ENCODE data around the gene GSN.

GSN gene

DNA sequence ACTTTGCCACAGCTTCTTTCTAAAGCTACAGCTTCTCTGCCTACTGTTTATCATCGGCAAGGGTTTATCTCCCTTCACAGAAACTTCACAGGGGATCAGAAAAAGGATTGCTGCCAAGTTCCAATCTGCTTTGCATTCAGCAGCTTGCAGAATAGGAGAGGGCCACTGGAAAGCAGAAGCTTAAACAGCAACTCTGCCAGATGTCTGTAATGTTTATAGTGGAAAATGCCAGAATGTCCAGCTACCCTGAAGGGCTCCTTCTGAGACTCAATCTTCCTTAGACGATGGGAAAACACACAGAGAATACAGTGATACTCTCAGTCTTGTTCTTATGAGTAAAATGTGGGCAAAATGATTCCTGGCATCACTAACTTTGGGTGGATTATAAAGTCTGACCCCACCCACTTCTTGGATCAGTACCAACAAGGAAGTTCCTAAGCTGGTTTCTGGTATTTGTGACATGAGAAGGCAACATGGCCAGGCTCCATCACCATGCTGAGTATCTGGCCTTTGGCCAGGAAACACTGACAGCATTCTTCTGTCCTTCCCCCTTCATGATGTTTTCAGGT lies 83.1 kb downstream of the GSN start:
- TF ChIP-seq, protein P1, sequence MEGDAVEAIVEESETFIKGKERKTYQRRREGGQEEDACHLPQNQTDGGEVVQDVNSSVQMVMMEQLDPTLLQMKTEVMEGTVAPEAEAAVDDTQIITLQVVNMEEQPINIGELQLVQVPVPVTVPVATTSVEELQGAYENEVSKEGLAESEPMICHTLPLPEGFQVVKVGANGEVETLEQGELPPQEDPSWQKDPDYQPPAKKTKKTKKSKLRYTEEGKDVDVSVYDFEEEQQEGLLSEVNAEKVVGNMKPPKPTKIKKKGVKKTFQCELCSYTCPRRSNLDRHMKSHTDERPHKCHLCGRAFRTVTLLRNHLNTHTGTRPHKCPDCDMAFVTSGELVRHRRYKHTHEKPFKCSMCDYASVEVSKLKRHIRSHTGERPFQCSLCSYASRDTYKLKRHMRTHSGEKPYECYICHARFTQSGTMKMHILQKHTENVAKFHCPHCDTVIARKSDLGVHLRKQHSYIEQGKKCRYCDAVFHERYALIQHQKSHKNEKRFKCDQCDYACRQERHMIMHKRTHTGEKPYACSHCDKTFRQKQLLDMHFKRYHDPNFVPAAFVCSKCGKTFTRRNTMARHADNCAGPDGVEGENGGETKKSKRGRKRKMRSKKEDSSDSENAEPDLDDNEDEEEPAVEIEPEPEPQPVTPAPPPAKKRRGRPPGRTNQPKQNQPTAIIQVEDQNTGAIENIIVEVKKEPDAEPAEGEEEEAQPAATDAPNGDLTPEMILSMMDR (IDR thresholded peaks at IDR 0.05): no peak
- no peak for TF ChIP-seq ZFX (IDR thresholded peaks at IDR 0.05; ENCODE audit: borderline replicate concordance)
- H3K27ac ChIP-seq: peak overlapping the region; percentile 19

DNA sequence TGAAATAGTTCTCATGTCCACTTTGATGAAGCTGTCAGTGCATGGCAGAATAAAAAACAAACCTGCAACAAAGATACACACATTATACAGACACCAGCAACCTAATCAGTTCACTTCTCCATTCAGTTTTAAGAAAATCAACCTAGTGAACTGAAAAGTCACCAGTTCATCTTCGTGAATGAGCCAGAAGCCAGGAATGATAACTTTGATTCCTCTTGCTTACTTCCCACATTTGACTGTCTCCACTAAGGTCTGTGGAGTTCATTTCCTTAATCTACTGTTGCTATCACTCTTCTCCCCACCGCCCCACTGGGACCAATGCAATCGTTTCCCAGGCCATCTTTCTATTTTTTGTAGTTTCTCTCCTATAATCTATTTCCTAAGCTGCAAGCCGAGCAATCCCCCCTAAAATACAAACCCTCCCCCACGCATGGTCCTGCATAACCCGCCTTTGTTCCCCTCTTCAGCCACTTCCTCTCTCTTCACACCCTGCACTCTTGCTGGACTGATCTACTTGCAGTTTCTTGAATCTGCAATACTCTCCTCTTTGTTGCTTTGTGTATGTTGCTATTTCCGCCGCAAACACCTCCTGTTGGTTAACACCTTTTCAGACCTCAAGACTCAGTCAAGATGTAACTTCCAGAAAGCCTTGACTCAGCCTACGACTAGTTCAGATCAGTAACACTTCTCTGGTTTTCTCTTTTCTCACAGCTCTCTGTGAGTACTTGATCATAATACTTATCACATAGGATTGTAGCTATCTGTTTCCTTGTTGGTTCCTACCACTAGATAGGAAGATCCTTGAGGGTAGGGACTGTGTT lies 85.5 kb downstream of the GSN start:
- no peak overlapping the region for H3K27ac ChIP-seq
- TF ChIP-seq ZFX (IDR thresholded peaks at IDR 0.05; ENCODE audit: borderline replicate concordance): no peak
- TF ChIP-seq, protein P1 (IDR thresholded peaks at IDR 0.05): no peak

DNA sequence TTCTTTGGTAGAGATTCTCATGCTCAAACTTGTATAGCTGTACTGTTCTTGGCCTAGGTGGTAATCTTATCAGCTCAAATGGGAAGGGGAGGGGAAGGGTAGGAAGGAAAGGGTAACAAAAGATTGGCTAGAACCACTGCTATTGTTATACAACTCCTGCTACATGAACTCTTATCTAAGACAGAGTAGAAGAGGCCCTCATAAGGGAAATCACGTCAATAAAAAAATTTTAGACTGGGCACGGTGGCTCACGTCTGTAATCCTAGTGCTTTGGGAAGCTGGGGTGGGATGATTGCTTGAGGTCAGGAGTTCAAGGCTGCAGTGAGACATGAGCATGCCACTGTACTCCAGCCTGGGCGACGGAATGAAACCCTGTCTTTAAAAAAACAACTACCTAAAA lies 86.2 kb downstream of the GSN start:
- TF ChIP-seq, protein P1 (IDR thresholded peaks at IDR 0.05): no peak
- no peak for TF ChIP-seq ZFX (IDR thresholded peaks at IDR 0.05; ENCODE audit: borderline replicate concordance)
- no peak overlapping the region for H3K27ac ChIP-seq

DNA sequence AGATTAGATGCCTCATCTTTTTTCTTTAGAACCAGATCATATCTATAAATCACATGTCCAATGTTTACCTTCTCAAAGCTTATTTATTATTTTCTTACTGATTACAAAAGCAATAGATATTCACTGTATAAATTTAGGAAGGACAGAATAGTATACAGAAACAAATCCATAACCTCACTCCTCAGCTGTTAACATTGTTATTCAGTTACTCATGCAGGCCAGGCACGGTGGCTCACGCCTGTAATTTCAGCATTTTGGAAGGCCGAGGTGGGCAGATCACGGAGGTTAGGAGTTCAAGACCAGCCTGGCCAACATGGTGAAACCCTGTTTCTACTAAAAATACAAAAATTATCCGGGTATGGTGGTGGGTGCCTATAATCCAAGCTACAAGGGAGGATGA lies 86.8 kb downstream of the GSN start:
- no peak for TF ChIP-seq ZFX (IDR thresholded peaks at IDR 0.05; ENCODE audit: borderline replicate concordance)
- TF ChIP-seq, protein P1 (IDR thresholded peaks at IDR 0.05): no peak
- H3K27ac ChIP-seq: no peak overlapping the region

DNA sequence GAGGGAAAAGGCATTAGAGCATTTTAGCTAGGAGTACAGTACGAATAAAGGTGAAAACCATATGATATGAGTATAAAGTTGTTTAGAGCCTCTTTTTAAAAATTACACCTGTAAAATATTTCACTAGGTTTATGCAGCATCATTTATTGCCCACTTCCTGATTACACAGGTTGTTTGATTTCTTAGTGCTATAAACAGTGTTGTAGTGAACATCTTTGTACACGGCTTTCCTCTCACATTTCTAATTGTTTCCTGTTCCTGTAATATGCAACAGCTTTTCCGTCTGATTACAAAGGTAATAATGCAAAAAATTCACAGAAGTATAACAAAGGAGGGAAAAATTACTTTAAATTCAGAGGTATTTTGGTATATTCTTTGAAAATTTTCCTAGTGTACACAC lies 89.0 kb downstream of the GSN start:
- TF ChIP-seq, protein P1 (IDR thresholded peaks at IDR 0.05): no peak
- TF ChIP-seq ZFX (IDR thresholded peaks at IDR 0.05; ENCODE audit: borderline replicate concordance): no peak
- no peak overlapping the region for H3K27ac ChIP-seq

DNA sequence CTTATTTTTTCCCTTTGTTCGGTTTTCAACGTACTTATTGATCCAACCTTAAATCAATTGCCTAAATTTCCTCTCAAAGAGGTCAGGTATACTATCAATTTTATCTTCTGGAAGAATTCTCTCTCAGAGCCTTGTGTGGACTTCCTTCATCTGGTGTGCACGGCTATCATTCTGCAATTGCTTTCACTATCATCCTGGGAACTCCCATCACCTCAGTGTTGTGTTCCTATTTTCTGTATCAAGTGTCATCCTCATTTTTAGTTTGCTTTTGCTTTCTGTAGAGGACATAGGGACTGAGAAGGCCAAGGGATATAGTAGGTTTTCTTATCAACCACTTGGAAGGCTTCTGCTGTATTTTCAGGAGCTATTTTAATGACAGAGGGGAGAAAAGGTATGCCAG lies 90.8 kb downstream of the GSN start:
- no peak overlapping the region for H3K27ac ChIP-seq
- TF ChIP-seq ZFX (IDR thresholded peaks at IDR 0.05; ENCODE audit: borderline replicate concordance): no peak
- TF ChIP-seq, protein P1 (IDR thresholded peaks at IDR 0.05): no peak
